Natural killer cell (primary cell): ENCODE data around the gene HM13. TPM values are rescaled to one million over a fixed set of nuclear protein-coding genes. Genes with fewer than 3 reads are reported as not detected.

ENCODE experiments used
- ATAC-seq, 3 donors: fragments of 150-1000 bp in 2 of 3; fragments of 200-7000 bp in 1 of 3; cut with Tn5 transposase; 1 replicate in 1 of 3; 2 replicates in 2 of 3; pipeline ENCODE4 v1.10.0; 2021; ENCODE audit warnings: mild to moderate bottlenecking in 2 of 3, moderate library complexity in 2 of 3
- DNase-seq, 2 donors: peaks; one replicate each; pipeline versions ENCODE4 v3.0.0 to v3.0.0-alpha.2; 2013 to 2021; ENCODE audit warnings: mixed read lengths in 1 of 2
- H3K27ac ChIP-seq: one replicate; pipeline ENCODE4 v1.5.1; 2013; ENCODE audit warnings: mild to moderate bottlenecking, low read length
- H3K27me3 ChIP-seq: one replicate; pipeline ENCODE4 v1.6.1; 2013; ENCODE audit warnings: low read length; ENCODE audit not compliant: control insufficient read depth, insufficient read depth
- H3K36me3 ChIP-seq: one replicate; pipeline ENCODE4 v1.6.1; 2013; ENCODE audit warnings: low read length; ENCODE audit not compliant: control insufficient read depth, insufficient read depth
- H3K4me1 ChIP-seq: one replicate; pipeline ENCODE4 v1.6.1; 2013; ENCODE audit warnings: low read length; ENCODE audit not compliant: control insufficient read depth, insufficient read depth
- H3K4me3 ChIP-seq: one replicate; pipeline ENCODE4 v1.5.1; 2013; ENCODE audit warnings: low read length
- H3K9me3 ChIP-seq: one replicate; pipeline ENCODE4 v1.6.1; 2013; ENCODE audit warnings: low read length; ENCODE audit not compliant: control insufficient read depth, insufficient read depth
- H3K27ac Mint-ChIP-seq, 2 donors: one replicate each; pipeline ENCODE4 v1.8.0; 2022; ENCODE audit warnings: mild to moderate bottlenecking in 2 of 2, mixed read lengths in 2 of 2, moderate library complexity in 1 of 2
- H3K27me3 Mint-ChIP-seq, 2 donors: one replicate each; pipeline ENCODE4 v1.8.0; 2022; ENCODE audit warnings: low read depth in 2 of 2, mixed read lengths in 2 of 2
- H3K36me3 Mint-ChIP-seq: one replicate; pipeline ENCODE4 v1.8.0; 2022; ENCODE audit warnings: mixed read lengths
- H3K4me1 Mint-ChIP-seq, 2 donors: one replicate each; pipeline ENCODE4 v1.8.0; 2022; ENCODE audit warnings: mixed read lengths in 2 of 2
- H3K4me3 Mint-ChIP-seq: one replicate; pipeline ENCODE4 v1.8.0; 2022; ENCODE audit warnings: mild to moderate bottlenecking, moderate library complexity, mixed read lengths
- H3K9me3 Mint-ChIP-seq, 2 donors: one replicate each; pipeline ENCODE4 v1.8.0; 2022; ENCODE audit warnings: mixed read lengths in 2 of 2
- WGBS: methylation state at CpG from one replicate; pipeline ENCODE4 v1.1.7; 2013; ENCODE audit warnings: missing lambda C conversion rate; ENCODE audit not compliant: insufficient coverage; 5-methylcytosine and 5-hydroxymethylcytosine counted together
- intact Hi-C: fragments of 100-400 bp; cut with micrococcal nuclease; formaldehyde crosslinking; loops from one replicate; pipeline ENCODE4 v1.14.2; 2022
- total RNA-seq, 4 donors: library from RNA; stranded (reverse); fragments of 120-200 nt in 1 of 4; gene quantifications; one replicate each; pipeline versions ENCODE4 v1.2.3 to v1.2.4, GENCODE V29; 2013 to 2022
- TF ChIP-seq, protein P1 (sequence below): fragments of 200-600 bp; IDR thresholded peaks from one replicate; pipeline ENCODE4 v1.8.0; 2022; ENCODE audit warnings: antibody characterized with exemption

The HM13 gene
- total RNA-seq, 3 donors from 2014 or later (not counting 1 experiment from before 2014, with no cell fraction given) = 97.5 to 135 (median 104) TPM

DNA sequence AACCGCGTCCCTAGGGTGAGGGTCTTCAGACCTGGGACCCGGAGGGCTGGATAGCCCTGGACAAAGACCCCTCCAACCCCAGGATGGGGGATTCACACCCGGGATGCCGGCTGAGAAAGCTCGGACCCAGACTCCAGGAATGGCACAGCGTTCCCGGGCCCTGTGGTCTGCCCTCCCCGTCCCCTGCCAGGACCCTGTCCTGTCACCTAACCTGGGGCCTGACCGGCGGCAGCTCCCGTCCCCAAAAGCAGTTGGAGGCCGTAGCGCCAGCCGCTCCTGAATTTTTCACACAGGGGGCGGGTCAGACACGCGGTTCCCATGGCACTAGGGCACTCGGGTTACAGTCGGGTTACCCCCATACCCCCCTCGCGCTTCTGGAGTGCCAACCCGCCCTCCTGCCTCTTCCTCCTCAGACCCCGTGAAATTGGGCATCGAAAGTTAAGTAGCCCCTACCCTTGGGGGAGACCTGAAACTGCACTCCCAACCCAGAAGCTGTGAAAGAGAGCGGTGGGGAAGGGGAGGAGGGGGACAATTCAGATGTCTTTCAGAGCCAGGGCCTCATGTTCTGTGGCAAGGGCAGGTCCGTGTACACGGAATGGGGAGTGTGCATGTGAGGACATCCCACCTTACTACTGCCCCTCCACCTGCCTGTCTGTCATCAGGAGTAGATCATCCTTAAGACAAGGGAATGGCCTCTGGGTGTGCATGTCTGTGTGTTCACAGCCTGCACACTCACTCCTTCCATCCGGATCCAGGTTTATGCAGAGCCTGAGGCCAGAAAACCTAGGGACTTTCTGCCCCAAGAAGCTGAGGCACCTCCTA, 38.6 kb upstream of the HM13 start:
- ATAC-seq = no peak
- Histone ChIP-seq H3K27ac (no peak overlapping the region), H3K4me1 (peaks cover 7% of the 10 kb centered on the region), H3K27me3 (peaks cover 10% of the 10 kb centered on the region), H3K9me3 (no peaks in the 10 kb centered on the region), H3K36me3 (no peaks in the 10 kb centered on the region), H3K4me3 (no peak overlapping the region)
- Mint-ChIP-seq H3K4me1 (peaks cover 6 to 9% of the 10 kb centered on the region in 2 donors), H3K27ac (no peak overlapping the region), H3K27me3 (peaks cover 29 to 37% of the 10 kb centered on the region in 2 donors), H3K36me3 (no peaks in the 10 kb centered on the region), H3K4me3 (no peak overlapping the region), H3K9me3 (no peaks in the 10 kb centered on the region)
- 8% methylated on average over 29 of the region's 29 CpGs for WGBS
- intact Hi-C loops = no loop called here
- TF ChIP-seq, protein P1, sequence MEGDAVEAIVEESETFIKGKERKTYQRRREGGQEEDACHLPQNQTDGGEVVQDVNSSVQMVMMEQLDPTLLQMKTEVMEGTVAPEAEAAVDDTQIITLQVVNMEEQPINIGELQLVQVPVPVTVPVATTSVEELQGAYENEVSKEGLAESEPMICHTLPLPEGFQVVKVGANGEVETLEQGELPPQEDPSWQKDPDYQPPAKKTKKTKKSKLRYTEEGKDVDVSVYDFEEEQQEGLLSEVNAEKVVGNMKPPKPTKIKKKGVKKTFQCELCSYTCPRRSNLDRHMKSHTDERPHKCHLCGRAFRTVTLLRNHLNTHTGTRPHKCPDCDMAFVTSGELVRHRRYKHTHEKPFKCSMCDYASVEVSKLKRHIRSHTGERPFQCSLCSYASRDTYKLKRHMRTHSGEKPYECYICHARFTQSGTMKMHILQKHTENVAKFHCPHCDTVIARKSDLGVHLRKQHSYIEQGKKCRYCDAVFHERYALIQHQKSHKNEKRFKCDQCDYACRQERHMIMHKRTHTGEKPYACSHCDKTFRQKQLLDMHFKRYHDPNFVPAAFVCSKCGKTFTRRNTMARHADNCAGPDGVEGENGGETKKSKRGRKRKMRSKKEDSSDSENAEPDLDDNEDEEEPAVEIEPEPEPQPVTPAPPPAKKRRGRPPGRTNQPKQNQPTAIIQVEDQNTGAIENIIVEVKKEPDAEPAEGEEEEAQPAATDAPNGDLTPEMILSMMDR = no peak
- no peak for DNase-seq

DNA sequence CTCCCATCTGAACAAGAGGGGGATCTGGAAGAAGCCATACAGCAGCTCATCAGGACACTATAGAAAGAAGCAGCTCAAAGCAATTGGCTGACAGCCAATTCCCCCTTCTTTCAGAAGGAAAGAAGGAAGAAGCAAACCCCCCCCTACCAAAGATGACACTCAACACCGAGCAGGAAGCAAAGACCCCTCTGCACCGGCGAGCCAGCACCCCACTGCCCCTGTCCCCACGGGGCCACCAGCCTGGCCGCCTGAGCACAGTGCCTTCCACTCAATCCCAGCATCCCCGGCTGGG, 38.0 kb upstream of the HM13 start:
- peaks cover 30 to 40% of the 10 kb centered on the region in 2 donors for H3K27me3 Mint-ChIP-seq
- no peaks in the 10 kb centered on the region for H3K9me3 Mint-ChIP-seq
- no peak for ATAC-seq
- H3K36me3 ChIP-seq = no peaks in the 10 kb centered on the region
- no peak overlapping the region for H3K27ac ChIP-seq
- intact Hi-C loops = no loop called here
- WGBS = 72% methylated on average over 5 of the region's 6 CpGs
- H3K4me3 Mint-ChIP-seq = no peak overlapping the region
- no peak overlapping the region for H3K4me3 ChIP-seq
- H3K27ac Mint-ChIP-seq = no peak overlapping the region
- H3K9me3 ChIP-seq = no peaks in the 10 kb centered on the region
- no peak for DNase-seq
- peaks cover 7% of the 10 kb centered on the region for H3K4me1 ChIP-seq
- TF ChIP-seq, protein P1 = no peak
- peaks cover 6 to 9% of the 10 kb centered on the region in 2 donors for H3K4me1 Mint-ChIP-seq
- H3K27me3 ChIP-seq = peaks cover 10% of the 10 kb centered on the region
- no peaks in the 10 kb centered on the region for H3K36me3 Mint-ChIP-seq

DNA sequence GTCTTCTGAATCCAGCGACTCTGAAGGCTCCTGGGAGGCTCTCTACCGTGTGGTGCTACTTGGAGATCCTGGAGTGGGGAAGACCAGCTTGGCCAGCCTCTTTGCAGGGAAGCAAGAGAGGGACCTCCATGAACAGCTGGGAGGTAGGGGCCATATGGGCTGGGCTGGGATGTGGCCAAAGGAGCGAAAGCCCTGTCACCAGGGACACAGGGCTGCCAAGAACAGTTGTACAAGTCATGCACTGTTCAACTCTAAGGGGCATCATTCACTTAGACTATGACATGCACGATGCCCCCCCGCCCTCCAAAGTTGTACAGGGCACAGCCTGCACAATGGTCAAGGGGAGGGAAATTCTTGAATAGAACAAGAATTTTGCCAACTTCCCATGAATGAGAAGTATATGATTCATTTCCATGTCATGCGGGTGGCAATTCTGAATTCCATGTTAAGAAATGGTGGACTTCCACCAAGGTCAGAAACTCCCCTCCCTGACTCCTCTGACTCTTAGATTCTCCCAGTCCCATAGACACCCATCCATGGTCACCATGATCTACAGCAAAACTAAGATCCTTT, 37.5 kb upstream of the HM13 start:
- H3K36me3 ChIP-seq = no peaks in the 10 kb centered on the region
- peaks cover 35 to 45% of the 10 kb centered on the region in 2 donors for H3K27me3 Mint-ChIP-seq
- ATAC-seq = no peak
- H3K4me1 ChIP-seq = peaks cover 7% of the 10 kb centered on the region
- H3K27ac Mint-ChIP-seq = no peak overlapping the region
- no peak overlapping the region for H3K27ac ChIP-seq
- intact Hi-C loops = no loop called here
- H3K27me3 ChIP-seq = peaks cover 10% of the 10 kb centered on the region
- TF ChIP-seq, protein P1 = no peak
- H3K9me3 Mint-ChIP-seq = no peaks in the 10 kb centered on the region
- DNase-seq = no peak
- H3K4me3 ChIP-seq = no peak overlapping the region
- H3K9me3 ChIP-seq = no peaks in the 10 kb centered on the region
- 89% methylated on average over 6 of the region's 6 CpGs for WGBS
- H3K4me1 Mint-ChIP-seq = peaks cover 6 to 9% of the 10 kb centered on the region in 2 donors
- H3K36me3 Mint-ChIP-seq = no peaks in the 10 kb centered on the region
- no peak overlapping the region for H3K4me3 Mint-ChIP-seq
